MM.1S (cell line): ENCODE results near the gene CNTN6.

Source experiments
- DNase-seq: peaks from one replicate; pipeline ENCODE4 v3.0.0-alpha.2; 2015
- H2AFZ ChIP-seq: fragments of 300-600 bp; sonication (generic); 2 replicates; pipeline ENCODE4 v1.6.0; 2016; ENCODE audit warnings: antibody characterized with exemption, low read length
- H3F3A ChIP-seq: fragments of 300-600 bp; sonication (generic); 2 replicates; pipeline ENCODE4 v1.6.1; 2016; ENCODE audit warnings: mild to moderate bottlenecking, antibody characterized with exemption, low read length, moderate library complexity, mixed read lengths; ENCODE audit not compliant: insufficient read depth
- H3K27ac ChIP-seq: fragments of 300-600 bp; sonication (generic); 2 replicates; pipeline ENCODE4 v1.5.1; 2016; ENCODE audit warnings: mild to moderate bottlenecking, low read length
- H3K27me3 ChIP-seq: fragments of 300-600 bp; sonication (generic); replicated peaks from 2 replicates; pipeline ENCODE4 v1.6.0; 2016; ENCODE audit warnings: low read length; ENCODE audit not compliant: insufficient read depth
- H3K36me3 ChIP-seq: fragments of 300-600 bp; sonication (generic); replicated peaks from 2 replicates; pipeline ENCODE4 v1.6.1; 2016; ENCODE audit warnings: mild to moderate bottlenecking, low read length, mixed read lengths; ENCODE audit not compliant: insufficient read depth
- H3K4me1 ChIP-seq: fragments of 300-600 bp; sonication (generic); 2 replicates; pipeline ENCODE4 v1.6.1; 2016; ENCODE audit warnings: low read length, mixed read lengths
- H3K4me2 ChIP-seq: fragments of 300-600 bp; sonication (generic); 2 replicates; pipeline ENCODE4 v1.6.0; 2016; ENCODE audit warnings: low read depth, low read length
- H3K4me3 ChIP-seq: fragments of 300-600 bp; sonication (generic); 2 replicates; pipeline ENCODE4 v1.5.1; 2016; ENCODE audit warnings: low read length, mixed read lengths
- H3K79me2 ChIP-seq: fragments of 300-600 bp; sonication (generic); 2 replicates; pipeline ENCODE4 v1.6.1; 2016; ENCODE audit warnings: mixed run types, low read length, mixed read lengths
- H3K9ac ChIP-seq: fragments of 300-600 bp; sonication (generic); 2 replicates; pipeline ENCODE4 v1.6.1; 2016; ENCODE audit warnings: low read length, mixed read lengths
- H3K9me2 ChIP-seq: fragments of 300-600 bp; sonication (generic); replicated peaks from 2 replicates; pipeline ENCODE4 v1.6.1; 2016; ENCODE audit warnings: mild to moderate bottlenecking, low read length, mixed read lengths; ENCODE audit not compliant: insufficient read depth
- H3K9me3 ChIP-seq: fragments of 300-600 bp; sonication (generic); replicated peaks from 2 replicates; pipeline ENCODE4 v1.6.1; 2016; ENCODE audit warnings: mild to moderate bottlenecking, low read length, mixed read lengths; ENCODE audit not compliant: insufficient read depth
- H4K20me1 ChIP-seq: fragments of 300-600 bp; sonication (generic); 2 replicates; pipeline ENCODE4 v1.6.1; 2016; ENCODE audit warnings: mild to moderate bottlenecking, low read length, moderate library complexity, mixed read lengths; ENCODE audit not compliant: insufficient read depth
- CTCF ChIP-seq: fragments of 300-600 bp; sonication (generic); IDR thresholded peaks from 2 replicates; pipeline ENCODE4 v1.5.1; 2016; ENCODE audit warnings: antibody characterized with exemption, low read length, mixed read lengths
- EZH2 ChIP-seq: fragments of 300-600 bp; sonication (generic); optimal IDR thresholded peaks from 2 replicates; pipeline ENCODE3; 2017; ENCODE audit warnings: low read depth, mild to moderate bottlenecking, antibody characterized with exemption, low read length, mixed read lengths
- EZH2phosphoT487 ChIP-seq: fragments of 300-600 bp; sonication (generic); IDR thresholded peaks from 2 replicates; pipeline ENCODE4 v1.6.1; 2018; ENCODE audit warnings: antibody characterized with exemption, low read length

Gene CNTN6

GRCh38 chr3:1179146-1179545 lies 86.3 kb downstream of the CNTN6 start:
- no peaks in the 10 kb centered on the region for H3K36me3 ChIP-seq
- H3K27me3 ChIP-seq: no peaks in the 10 kb centered on the region
- TF ChIP-seq CTCF (no peak), EZH2phosphoT487 (no peak), EZH2 (no peak)
- no peaks in the 10 kb centered on the region for H3F3A ChIP-seq
- no peaks in the 10 kb centered on the region for H3K9me3 ChIP-seq
- H3K4me1 ChIP-seq: no peaks in the 10 kb centered on the region
- H3K9ac ChIP-seq: no peak overlapping the region
- no peak overlapping the region for H3K4me3 ChIP-seq
- H2AFZ ChIP-seq: no peak overlapping the region
- no peaks in the 10 kb centered on the region for H3K79me2 ChIP-seq
- no peak for DNase-seq
- H4K20me1 ChIP-seq: no peaks in the 10 kb centered on the region
- no peak overlapping the region for H3K4me2 ChIP-seq
- H3K27ac ChIP-seq: no peak overlapping the region
- H3K9me2 ChIP-seq: no peaks in the 10 kb centered on the region

GRCh38 chr3:1183320-1184048 lies 90.7 kb downstream of the CNTN6 start:
- no peak overlapping the region for H3K4me2 ChIP-seq
- H3K4me1 ChIP-seq: no peaks in the 10 kb centered on the region
- H3K27ac ChIP-seq: no peak overlapping the region
- no peak overlapping the region for H2AFZ ChIP-seq
- H3K36me3 ChIP-seq: no peaks in the 10 kb centered on the region
- no peak overlapping the region for H3K4me3 ChIP-seq
- H4K20me1 ChIP-seq: no peaks in the 10 kb centered on the region
- H3K79me2 ChIP-seq: no peaks in the 10 kb centered on the region
- no peaks in the 10 kb centered on the region for H3K9me3 ChIP-seq
- no peaks in the 10 kb centered on the region for H3F3A ChIP-seq
- no peaks in the 10 kb centered on the region for H3K27me3 ChIP-seq
- H3K9me2 ChIP-seq: no peaks in the 10 kb centered on the region
- H3K9ac ChIP-seq: no peak overlapping the region
- TF ChIP-seq EZH2 (no peak), CTCF (no peak), EZH2phosphoT487 (no peak)
- no peak for DNase-seq

GRCh38 chr3:1190569-1190968 lies 97.7 kb downstream of the CNTN6 start:
- no peak overlapping the region for H3K4me3 ChIP-seq
- H3K27me3 ChIP-seq: no peaks in the 10 kb centered on the region
- TF ChIP-seq EZH2phosphoT487: no peak
- TF ChIP-seq EZH2: no peak
- no peak for TF ChIP-seq CTCF
- H3F3A ChIP-seq: no peaks in the 10 kb centered on the region
- H3K4me2 ChIP-seq: no peak overlapping the region
- no peaks in the 10 kb centered on the region for H4K20me1 ChIP-seq
- no peaks in the 10 kb centered on the region for H3K36me3 ChIP-seq
- no peaks in the 10 kb centered on the region for H3K4me1 ChIP-seq
- H3K9me3 ChIP-seq: no peaks in the 10 kb centered on the region
- no peaks in the 10 kb centered on the region for H3K9me2 ChIP-seq
- H3K9ac ChIP-seq: no peak overlapping the region
- H2AFZ ChIP-seq: no peak overlapping the region
- no peaks in the 10 kb centered on the region for H3K79me2 ChIP-seq
- H3K27ac ChIP-seq: no peak overlapping the region
- no peak for DNase-seq
